HG02610 (cell line): ENCODE data around the gene RAB5IF.
"Not testable (repeated sequence)": the region's sequence is repeated elsewhere in the genome, so short reads cannot be mapped to it uniquely, and the experiment has no call there.

Experiments used
- ATAC-seq: cut with Tn5 transposase; IDR thresholded peaks from one replicate; pipeline ENCODE4 v1.9.1; 2021; ENCODE audit warnings: mild to moderate bottlenecking, moderate library complexity; ENCODE audit not compliant: unreplicated experiment

Gene RAB5IF

DNA sequence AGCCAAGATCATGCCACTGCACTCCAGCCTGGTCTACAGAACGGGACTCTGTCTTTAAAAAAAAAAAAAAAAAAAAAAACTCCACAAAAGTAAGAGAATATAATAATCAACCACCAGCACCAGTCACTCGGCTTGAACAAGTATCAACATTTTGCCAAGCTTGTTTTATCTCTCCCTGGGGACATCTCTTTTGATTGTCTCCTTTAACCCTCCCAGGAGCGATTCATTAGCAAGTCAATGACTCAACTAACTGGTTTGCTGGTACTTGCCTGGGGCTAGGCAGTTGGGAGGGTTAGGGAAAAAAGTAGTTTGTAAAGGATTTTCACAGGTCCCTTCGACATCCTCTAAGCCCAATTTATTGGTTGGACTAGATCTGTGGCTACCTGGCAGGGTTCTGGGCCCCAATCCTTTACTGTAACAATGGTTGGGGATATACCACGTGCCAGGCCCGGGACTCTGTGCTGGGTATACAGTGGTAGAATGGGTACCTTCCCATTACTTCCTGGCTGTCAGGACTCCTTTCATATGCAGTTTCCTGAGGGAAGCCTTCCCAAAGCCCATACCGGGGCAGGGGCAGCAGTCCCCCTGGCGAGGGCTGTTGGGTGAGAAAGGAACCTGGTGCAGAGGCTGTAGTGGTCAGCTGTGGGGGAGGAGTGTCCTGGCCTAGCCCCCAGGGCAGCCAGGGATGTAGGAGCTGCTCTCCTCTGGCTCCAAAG lies 20.0 kb upstream of the RAB5IF start:
- no peak for ATAC-seq

DNA sequence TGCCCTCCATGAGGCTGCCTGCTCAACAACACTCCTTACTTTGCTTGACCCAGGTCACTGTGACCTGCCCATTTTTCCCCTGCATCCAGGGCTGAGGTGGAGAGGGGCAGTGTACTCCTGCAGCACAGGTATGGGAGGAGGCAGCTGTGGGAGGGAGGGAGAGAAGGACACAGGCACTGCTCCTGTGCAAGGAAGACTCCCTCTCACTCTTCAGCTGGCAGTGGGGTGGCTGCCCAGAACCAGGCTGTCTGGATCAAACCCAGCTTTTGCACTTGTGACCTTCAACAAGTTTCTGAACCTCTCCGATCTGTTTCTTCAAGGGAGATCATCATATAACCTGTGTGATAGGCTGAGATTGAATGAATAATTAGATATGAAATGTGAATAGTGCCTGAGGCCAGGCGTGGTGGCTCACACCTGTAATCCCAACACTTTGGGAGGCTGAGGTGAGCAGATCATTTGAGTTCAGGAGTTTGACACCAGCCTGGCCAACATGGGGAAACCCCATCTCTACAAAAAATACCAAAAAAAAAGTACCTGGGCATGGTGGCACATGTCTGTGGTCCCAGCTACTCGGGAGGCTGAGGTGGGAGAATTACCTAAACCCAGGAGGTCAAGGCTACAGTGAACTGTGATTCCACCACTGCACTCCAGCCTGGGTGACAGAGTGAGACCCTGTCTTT lies 18.1 kb upstream of the RAB5IF start:
- ATAC-seq = no peak

DNA sequence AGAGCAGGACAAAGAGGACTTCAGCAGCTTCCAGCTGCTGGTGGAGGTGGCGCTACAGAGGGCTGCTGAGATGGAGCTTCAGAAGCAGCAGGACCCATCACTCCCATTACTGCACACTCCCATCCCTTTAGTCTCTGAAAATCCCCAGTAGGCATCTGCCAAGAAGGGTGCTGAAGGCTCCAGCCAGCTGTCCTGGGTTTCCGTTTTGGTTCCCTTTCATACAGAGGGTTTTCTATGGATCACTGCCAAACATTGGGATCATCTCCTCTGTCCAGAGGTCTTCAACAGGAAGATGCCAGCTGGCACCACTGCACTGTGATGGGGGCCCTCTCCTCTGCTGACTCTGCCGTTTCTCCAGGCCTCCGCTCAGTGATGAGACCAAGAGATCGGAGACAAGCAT lies 14.3 kb upstream of the RAB5IF start:
- no peak for ATAC-seq

DNA sequence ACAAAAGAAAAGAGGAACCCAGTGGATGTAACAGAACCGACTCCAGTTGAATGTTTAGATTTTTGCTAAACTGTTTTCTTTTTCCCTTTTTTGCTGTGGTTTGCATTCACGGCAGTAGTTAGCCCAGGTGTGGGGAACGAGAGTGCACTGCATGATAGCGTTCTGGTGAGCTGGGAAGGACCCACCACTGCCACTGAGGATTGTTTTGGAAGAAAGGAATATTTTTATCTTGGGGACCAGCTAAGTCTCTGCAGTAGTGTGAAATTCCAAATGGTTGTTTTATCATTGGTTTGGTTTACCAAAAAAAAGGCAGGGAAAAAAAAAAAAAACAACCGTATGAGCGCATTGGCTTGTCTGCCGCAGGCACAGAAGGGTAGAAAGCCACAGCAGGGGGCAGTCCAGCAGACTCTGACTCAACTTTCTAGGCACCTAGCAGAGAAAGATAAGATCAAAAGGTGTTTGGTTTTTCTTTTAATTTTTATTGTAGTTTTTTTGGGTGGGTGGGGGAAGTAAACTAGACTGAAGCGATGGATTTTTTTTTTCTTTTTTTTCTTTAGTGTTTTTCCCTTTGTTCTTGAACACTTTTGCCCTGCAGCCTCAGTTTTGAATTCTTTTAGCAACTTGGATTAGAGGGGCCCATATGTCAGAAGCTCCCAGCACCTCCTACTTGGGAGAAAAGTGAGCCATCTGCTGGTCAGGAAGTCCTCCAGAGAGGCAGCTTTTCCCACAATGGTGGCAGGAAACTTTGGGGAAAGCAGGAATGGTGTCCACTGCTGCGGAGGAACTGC lies 13.5 kb upstream of the RAB5IF start:
- ATAC-seq = no peak

DNA sequence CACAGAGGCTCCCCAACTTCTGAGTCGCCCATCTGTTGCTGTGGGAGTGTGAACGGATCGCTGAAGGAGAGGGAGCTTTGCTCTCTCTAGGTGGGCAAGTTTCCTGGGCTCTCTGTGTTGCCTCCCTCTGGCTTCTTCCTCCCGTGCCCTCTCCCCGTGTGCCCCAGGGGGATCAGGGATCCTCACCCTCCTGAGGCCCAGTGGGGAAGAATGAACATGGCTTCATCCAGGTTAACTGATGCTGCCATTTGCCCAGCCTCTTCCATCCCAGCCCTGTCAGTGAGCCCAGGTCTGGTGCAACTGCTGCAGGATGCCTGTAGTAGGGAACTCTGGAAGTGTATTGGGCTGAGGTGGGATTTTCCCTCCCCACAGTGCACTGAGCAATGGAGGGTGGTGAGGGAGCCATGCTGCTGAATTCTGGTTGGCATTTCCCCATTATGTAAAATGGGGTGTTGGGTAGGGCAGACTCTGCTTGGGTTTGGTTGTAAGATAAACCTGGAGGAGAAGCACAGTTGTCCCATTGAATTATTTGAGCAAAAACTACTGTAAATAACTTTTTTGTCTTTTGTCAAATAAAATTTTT lies 12.1 kb upstream of the RAB5IF start:
- ATAC-seq = no peak

DNA sequence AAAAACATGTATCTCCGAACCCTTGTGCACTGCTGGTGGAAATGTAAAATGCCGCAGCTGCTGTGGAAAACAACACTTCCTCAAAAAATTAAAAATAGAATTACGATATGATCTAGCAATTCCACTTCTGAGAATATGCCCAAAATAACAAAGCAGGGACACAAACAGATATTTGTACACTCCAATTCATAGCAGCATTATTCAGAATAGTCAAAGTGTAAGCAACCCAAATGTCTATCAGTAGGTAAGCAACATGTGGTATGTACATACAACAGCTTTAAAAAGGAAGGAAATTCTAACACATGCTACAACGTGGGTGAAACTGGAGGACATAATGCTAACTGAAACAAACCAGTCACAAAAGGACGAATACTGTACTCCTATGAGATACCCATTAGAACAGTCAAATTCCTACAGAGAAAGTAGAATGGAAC lies 5.7 kb upstream of the RAB5IF start:
- no peak for ATAC-seq

DNA sequence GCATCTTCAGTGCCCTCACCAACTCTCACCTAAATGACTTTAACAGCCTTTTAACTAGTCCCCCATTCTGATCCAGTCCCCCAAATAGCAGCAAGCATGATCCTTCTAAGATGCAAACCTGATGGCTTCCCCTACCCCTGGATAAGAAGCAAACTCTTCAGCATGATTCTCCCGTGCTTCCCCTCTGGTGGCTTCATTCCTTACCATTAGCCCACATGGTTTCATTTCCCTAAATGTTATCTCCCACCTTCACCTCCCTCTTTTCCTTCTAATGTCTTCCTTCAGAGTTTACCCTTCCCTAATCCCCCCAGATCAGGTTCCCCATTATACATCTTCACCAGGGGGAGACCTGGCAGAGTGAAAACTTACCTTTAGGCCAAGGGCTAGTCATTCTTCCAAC lies 4.0 kb upstream of the RAB5IF start:
- no peak for ATAC-seq

DNA sequence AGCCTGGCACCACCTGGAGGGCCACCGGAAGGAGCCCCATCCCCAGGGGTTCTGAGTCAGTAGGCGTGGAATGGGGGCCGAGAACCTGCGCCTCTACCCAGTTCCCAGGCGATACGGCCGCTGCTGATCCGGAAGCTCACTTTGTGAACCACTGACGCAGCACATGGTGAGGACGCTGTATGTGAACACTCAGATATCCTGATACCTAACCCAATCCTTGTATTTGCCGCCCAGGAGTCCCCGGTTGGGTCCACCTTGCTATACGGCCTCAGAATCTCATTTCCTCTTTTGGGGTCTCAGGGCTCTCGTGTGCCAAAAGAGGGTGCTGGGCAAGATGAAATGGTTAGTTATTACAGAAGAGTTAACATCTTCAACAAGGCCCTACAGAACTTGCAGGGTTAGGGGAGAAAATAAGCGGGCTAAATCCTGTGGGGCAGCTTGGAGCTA lies 604 bp upstream of the RAB5IF start:
- peak; percentile 27 for ATAC-seq

DNA sequence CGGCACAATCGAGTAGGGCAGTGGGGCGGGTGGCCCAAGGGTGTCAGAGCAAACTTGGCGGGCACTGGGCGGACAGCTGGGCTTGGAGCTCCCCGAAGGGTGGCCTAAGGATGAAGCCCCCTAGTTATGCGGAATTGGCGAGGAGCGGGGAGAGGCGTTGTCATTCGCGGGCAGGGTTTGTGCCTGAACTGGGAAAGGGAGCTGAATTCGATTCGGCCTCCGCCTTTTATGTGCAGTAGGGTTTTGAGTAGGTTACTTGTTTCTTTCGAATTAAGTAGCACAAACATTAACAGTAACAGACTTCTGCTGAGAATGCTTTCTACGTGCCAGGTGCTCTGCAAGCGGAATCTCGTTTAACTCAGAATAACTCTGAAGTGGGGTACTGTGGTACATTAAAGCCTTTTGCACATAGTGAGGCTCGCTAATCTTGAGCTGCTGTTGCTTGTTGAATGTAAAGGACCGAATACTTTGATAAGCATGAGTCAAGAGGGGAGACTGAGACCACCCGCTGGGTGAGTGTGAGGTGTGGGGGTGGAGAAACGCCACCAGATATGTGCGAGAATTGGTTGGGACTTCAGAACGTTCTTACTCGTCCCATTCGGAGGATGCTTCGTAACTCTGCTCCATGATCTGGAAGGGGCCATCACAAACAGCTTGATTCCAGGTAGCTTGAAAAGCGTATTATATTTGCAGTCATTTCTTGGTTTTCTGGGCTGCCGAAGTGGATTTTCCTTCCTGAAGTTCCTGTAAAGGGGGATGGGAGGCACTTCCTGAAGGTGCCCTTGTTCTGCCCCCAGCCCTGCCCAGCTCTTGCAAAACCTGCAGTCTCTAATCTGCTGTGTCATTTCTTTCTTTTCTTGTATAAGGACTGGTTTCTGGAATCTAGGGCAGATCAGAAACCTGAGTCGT lies 833 bp downstream of the RAB5IF start:
- no peak for ATAC-seq

DNA sequence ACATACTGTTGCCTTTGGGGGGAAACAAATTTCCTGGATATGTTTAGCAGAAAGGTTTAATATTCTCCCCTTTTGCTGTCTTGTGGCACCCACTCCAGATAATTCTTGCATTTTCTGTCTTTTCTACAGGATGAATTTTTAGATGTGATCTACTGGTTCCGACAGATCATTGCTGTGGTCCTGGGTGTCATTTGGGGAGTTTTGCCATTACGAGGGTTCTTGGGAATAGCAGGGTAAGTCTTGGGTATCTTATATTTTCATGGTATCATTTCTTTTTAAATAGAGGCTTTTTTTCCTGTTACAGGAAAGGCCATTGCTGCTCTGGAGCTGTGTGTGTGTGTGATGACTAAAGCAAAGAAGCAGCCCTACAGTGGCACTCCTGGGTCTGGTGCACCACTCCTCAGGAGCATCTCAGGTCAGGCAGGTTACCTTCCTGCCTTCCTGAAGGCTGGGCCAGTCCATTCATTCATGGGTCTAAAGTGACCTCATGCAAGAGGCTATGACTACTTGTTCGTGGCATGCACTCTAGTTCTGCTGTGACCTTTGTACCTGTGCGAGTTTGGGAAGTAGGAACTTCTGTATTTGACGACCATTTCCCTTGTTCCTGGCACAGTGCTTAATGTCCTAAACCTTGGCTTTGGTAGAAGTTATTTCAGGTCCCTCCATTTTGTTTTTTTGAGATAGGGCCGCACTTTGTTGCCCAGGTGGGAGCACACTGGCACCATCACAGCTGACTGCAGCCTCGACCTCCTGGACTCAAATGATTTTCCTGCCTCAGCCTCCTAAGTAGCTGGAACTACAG lies 2.2 kb downstream of the RAB5IF start:
- ATAC-seq = no peak

DNA sequence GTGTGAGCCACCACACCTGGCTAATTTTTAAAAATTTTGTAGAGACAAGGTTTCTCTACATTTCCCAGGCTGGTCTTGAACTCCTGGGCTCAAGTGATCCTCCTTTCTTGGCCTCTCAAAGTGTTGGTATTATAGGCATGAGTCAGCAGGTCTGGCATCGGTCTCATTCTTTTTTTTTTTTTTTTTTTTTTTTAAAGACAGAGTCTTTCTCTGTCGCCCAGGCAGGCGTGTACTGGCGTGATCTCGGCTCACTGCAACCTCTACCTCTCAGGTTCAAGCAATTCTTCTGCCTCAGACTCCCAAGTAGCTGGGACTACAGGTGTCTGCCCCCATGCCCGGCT lies 2.8 kb downstream of the RAB5IF start:
- not testable (repeated sequence) for ATAC-seq

DNA sequence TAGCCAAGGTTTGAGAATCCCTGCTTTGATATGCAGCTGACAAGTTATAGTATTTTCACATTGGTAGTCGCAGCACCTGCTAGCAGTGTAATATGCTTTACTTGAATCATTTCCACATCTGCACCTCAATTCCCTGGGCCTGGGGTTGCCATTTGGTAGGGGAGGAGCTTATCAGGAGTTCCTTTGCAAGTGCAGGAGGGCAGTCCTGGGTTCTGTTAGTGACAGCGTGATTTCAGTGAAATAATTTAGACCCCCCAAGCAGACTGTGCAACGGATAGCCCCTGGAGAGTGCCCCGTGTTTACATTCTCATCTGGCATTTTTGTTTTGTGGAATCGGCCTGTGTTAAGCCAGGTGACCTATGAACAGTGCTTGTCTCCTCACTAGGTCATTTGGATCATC lies 6.0 kb downstream of the RAB5IF start:
- no peak for ATAC-seq

DNA sequence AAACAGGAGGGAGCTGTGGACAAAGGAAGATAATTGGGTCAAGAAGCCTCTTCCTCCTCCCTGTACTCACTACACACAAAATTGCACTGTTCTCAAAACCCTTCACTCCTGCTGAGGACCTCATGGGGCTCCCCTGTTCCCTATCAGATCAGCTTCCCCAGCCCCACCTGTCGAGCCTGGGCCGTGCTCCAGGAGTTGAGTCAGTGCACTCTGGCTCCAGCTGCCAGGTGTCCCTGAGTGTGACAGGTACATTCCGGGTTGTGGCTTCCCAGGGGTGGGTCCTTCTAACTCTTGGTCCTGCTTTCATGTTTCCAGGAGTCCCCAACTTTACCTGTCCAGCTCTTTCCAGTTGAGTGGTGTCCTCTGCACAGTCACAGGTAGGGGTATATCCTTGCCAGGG lies 8.4 kb downstream of the RAB5IF start:
- ATAC-seq = no peak

DNA sequence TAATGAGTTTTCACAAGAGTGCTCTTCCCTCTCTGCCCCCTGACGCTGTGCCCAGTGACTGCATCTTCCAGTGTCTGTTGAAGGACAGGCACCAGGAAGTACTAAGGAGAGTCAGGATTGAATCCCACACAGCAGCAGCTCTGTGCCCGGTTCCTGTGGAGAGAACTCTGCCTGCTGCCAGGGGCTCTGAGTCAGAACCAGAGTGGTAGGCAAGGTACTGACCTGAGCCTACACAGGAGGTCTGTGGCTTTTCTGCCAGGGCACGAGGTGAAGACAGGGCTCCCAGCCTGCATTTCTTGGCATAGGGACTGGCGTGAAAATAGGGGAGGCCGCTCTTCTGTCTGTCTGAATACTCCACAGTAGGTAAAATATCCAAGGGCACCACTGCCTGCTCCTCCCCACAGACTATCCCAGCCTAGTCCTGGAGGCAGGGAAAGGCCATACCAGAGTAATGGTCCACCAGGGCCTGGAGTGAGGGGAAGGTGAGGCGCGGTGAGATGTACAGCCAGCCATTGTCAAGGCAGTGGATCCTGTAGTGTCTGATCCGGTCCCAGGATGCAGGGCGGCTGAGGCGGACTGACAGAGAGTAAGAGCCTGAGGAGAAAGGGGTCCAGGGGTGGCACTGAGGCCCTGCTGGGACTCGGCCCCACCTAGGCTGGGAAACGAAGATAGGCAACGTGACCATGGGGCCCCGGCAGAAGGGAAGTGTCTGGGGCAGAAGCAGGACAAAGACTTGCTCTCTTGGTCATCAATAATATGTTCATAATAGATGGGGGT lies 9.4 kb downstream of the RAB5IF start:
- ATAC-seq = no peak

DNA sequence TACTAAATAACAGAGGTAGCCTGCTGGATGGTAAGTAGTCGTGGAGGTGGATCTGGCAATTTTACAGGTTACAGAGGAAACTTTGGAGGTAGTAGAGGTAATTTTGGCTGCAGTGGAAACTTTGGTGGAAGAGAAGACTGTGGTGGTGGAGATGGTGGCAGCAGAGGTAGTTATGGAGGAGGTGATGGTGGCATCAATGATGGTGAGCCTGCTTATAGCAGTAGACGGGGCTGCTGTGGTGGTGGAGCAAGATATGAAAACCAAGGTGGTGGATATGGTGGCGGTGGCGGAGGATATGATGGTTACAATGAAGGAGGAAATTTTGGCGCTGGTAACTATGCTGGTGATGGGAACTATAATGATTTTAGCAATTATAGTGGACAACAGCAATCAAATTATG lies 15.3 kb downstream of the RAB5IF start:
- no peak for ATAC-seq

DNA sequence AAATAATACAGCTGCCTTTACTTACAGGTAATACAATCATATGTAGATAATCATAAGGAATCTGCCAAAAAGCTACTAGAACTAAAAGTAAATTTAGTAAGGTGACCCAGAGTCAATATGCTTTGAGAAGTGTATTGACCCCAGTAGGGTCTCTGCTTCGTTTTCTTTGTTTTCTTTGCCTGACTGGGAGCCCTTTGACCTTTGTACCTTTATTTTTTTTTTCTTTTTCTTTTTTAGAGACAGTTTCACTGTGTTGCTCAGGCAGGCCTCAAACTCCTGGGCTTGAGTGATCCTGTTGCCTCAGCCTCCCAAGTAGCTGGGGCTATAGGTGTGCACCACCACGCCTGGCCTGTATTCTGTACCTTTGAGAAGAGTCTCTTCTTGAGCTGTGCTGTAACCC lies 17.9 kb downstream of the RAB5IF start:
- ATAC-seq = no peak

DNA sequence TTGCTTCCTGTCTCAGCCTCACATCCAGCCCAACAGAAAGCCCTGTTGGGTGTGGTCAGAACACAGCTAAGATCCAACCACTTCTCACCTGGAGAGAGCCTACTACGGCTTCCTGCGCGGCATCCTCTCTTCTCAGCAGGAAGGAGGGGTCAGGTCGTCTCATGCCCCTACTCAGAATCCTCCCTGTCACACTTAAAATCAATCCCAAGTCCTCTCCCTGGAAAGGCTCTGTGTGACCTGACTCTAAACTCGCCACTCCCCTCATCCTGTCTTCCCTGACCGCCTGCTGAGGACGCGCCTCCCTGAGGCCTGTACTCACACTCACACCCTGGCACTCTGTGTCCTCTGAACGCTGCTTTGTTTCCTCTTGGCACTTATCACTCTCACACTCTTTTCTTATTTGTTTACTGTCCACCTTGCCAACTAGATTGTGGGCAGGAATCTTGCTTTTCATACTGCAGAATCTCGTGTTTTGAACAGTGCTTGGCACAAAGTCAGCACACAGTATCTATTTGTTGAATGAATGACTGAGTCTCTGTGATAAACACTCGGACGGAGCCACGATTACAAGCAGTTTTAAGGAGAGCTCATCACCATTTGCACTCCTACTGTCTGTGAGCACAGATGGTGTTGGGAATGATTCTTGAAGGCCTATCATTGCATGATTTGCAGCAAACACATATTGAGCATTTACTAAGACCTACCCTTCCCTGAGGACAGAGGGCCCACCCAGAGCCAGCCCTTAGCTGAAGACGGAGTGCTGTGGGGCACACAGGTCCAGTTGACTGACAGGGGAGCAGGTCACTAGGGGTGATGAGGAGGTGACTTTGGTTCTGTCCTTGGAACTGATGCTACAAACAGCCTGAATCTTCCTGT lies 18.7 kb downstream of the RAB5IF start:
- no peak for ATAC-seq

DNA sequence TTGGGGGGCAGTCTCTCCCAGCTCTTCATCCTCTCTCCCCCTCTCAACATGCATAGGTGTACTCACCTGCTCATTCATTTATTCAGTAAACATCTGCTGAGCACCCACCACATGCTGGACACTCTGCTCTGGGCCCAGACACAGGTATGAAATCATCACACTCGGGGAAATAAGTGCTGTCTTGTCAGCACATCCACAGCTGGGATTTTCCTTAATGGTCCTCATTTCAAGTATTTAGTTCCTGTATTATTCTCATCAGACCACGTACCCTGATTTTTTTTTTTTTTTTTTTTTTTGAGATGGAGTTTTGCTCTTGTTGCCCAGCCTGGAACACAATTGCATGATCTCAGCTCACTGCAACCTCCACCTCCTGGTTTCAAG lies 19.4 kb downstream of the RAB5IF start:
- no peak for ATAC-seq
